Measurements from ENCODE around the gene NFASC.

Gene NFASC

GRCh38 chr1:204977318-204977717 lies 106.7 kb downstream of the NFASC start:
- no peak overlapping the region for H3K27ac ChIP-seq
- no peak for DNase-seq (ENCODE audit: low spot score)
- no peak for TF ChIP-seq CTCF (IDR thresholded peaks at IDR 0.05)
- no peak overlapping the region for H3K4me3 ChIP-seq

GRCh38 chr1:204978782-204979181 lies 108.1 kb downstream of the NFASC start:
- no peak for DNase-seq (ENCODE audit: low spot score)
- TF ChIP-seq CTCF (IDR thresholded peaks at IDR 0.05) = no peak
- Histone ChIP-seq H3K27ac (no peak overlapping the region), H3K4me3 (no peak overlapping the region)

GRCh38 chr1:204979306-204979705 lies 108.6 kb downstream of the NFASC start:
- TF ChIP-seq CTCF (IDR thresholded peaks at IDR 0.05) = no peak
- DNase-seq (ENCODE audit: low spot score) = no peak
- Histone ChIP-seq H3K4me3 (no peak overlapping the region), H3K27ac (no peak overlapping the region)

GRCh38 chr1:204979891-204980649 lies 109.4 kb downstream of the NFASC start:
- DNase-seq (ENCODE audit: low spot score) = no peak
- no peak overlapping the region for H3K27ac ChIP-seq
- no peak for TF ChIP-seq CTCF (IDR thresholded peaks at IDR 0.05)
- no peak overlapping the region for H3K4me3 ChIP-seq

GRCh38 chr1:204980840-204981405 lies 110.3 kb downstream of the NFASC start:
- no peak overlapping the region for H3K4me3 ChIP-seq
- no peak for DNase-seq (ENCODE audit: low spot score)
- no peak overlapping the region for H3K27ac ChIP-seq
- no peak for TF ChIP-seq CTCF (IDR thresholded peaks at IDR 0.05)

- no peak for TF ChIP-seq CTCF (IDR thresholded peaks at IDR 0.05)
- no peak overlapping the region for H3K4me3 ChIP-seq
- no peak for DNase-seq (ENCODE audit: low spot score)
- H3K27ac ChIP-seq = no peak overlapping the region
Measured at GRCh38 chr1:204983136-204983535, 112.5 kb downstream of the NFASC start.

DNA sequence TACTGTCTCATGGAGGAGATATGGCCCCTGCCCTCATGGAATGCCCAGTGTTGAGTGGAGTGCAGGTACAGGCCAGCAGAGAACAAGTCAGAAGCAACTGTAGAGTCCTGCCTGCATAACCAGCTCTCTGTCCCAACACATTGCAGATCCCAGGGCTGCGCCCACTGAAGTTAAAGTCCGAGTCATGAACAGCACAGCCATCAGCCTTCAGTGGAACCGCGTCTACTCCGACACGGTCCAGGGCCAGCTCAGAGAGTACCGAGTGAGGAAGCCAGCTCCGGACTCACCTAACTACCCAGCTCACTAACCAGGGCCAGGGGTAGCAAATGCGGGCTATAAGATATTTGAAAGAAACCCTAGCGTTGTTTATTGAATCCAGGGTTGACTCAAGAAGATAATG lies 113.2 kb downstream of the NFASC start:
- DNase-seq (ENCODE audit: low spot score) = no peak
- Histone ChIP-seq H3K4me3 (no peak overlapping the region), H3K27ac (no peak overlapping the region)
- TF ChIP-seq CTCF (IDR thresholded peaks at IDR 0.05) = no peak

Data from coronary artery (tissue), 2 donors.